HepG2 (cell line): ENCODE measurements around the gene ASXL1. TPM values are rescaled to one million over a fixed set of nuclear protein-coding genes. Genes with fewer than 3 reads are reported as not detected.

Experiments used
- CHD4 ChIP-seq: fragments of 200-600 bp; sonication (generic); IDR thresholded peaks from 2 replicates; pipeline ENCODE4 v1.7.0; 2017; ENCODE audit warnings: mild to moderate bottlenecking, low read length, borderline replicate concordance
- DMTF1 ChIP-seq: sonication (generic); formaldehyde crosslinking; IDR thresholded peaks from 2 replicates; pipeline ENCODE4 v1.4.0; 2020; ENCODE audit warnings: mild to moderate bottlenecking, missing genetic modification reagents
- E2F1 ChIP-seq: sonication (generic); formaldehyde crosslinking; IDR thresholded peaks from 2 replicates; pipeline ENCODE4 v1.5.0; 2020; ENCODE audit warnings: missing genetic modification reagents
- ERF ChIP-seq: IDR thresholded peaks from 2 replicates; pipeline ENCODE4 v1.6.1; 2018; ENCODE audit warnings: missing biosample characterization, missing genetic modification reagents
- HOXA3 ChIP-seq: sonication (generic); formaldehyde crosslinking; IDR thresholded peaks from 2 replicates; pipeline ENCODE4 v1.5.0; 2020; ENCODE audit warnings: missing genetic modification reagents
- LRRFIP1 ChIP-seq: sonication (generic); formaldehyde crosslinking; conservative IDR thresholded peaks from 2 replicates; pipeline ENCODE4 v1.4.0; 2020; ENCODE audit warnings: missing genetic modification reagents
- MAF1 ChIP-seq: sonication (generic); formaldehyde crosslinking; IDR thresholded peaks from 2 replicates; pipeline ENCODE4 v1.5.0; 2020; ENCODE audit warnings: missing genetic modification reagents, borderline replicate concordance
- MXD3 ChIP-seq: IDR thresholded peaks from 2 replicates; pipeline ENCODE4 v1.6.1; 2016; ENCODE audit warnings: mild to moderate bottlenecking, missing biosample characterization, missing genetic modification reagents
- NCOR1 ChIP-seq: fragments of 200-600 bp; sonication (generic); IDR thresholded peaks from 2 replicates; pipeline ENCODE4 v1.7.0; 2017; ENCODE audit warnings: antibody characterized with exemption, low read length, borderline replicate concordance
- NFKB2 ChIP-seq: sonication (generic); formaldehyde crosslinking; IDR thresholded peaks from 2 replicates; pipeline ENCODE4 v1.4.0; 2020; ENCODE audit warnings: missing genetic modification reagents, borderline replicate concordance
- PAF1 ChIP-seq: IDR thresholded peaks from 2 replicates; pipeline ENCODE4 v1.6.1; 2016; ENCODE audit warnings: missing genetic modification reagents, missing compliant biosample characterization
- SMAD3 ChIP-seq: sonication (generic); formaldehyde crosslinking; IDR thresholded peaks from 2 replicates; pipeline ENCODE4 v1.4.0; 2020; ENCODE audit warnings: missing genetic modification reagents
- SRY ChIP-seq: sonication (generic); formaldehyde crosslinking; IDR thresholded peaks from 2 replicates; pipeline ENCODE4 v1.8.0; 2022; ENCODE audit warnings: mild to moderate bottlenecking, missing genetic modification reagents
- XBP1 ChIP-seq: sonication (generic); formaldehyde crosslinking; IDR thresholded peaks from 2 replicates; pipeline ENCODE4 v1.5.0; 2020; ENCODE audit warnings: missing genetic modification reagents
- ZBTB39 ChIP-seq: sonication (generic); formaldehyde crosslinking; IDR thresholded peaks from 2 replicates; pipeline ENCODE4 v1.5.0; 2020; ENCODE audit warnings: missing genetic modification reagents
- ZC3H13 ChIP-seq: sonication (generic); formaldehyde crosslinking; IDR thresholded peaks from 2 replicates; pipeline ENCODE4 v1.8.1; 2023; ENCODE audit warnings: mild to moderate bottlenecking, missing genetic modification reagents, moderate library complexity
- ZNF326 ChIP-seq: sonication (generic); formaldehyde crosslinking; IDR thresholded peaks from 2 replicates; pipeline ENCODE4 v1.4.0; 2020; ENCODE audit warnings: missing genetic modification reagents, borderline replicate concordance
- ZNF431 ChIP-seq: sonication (generic); formaldehyde crosslinking; IDR thresholded peaks from 2 replicates; pipeline ENCODE4 v1.9.0; 2022; ENCODE audit warnings: missing genetic modification reagents, low read depth, mild to moderate bottlenecking, borderline replicate concordance
- ZNF598 ChIP-seq: sonication (generic); formaldehyde crosslinking; IDR thresholded peaks from 2 replicates; pipeline ENCODE4 v1.5.1; 2020; ENCODE audit warnings: mild to moderate bottlenecking, missing genetic modification reagents, borderline replicate concordance
- ZNF724P ChIP-seq: sonication (generic); formaldehyde crosslinking; IDR thresholded peaks from 2 replicates; pipeline ENCODE4 v1.8.0; 2022; ENCODE audit warnings: missing genetic modification reagents, borderline replicate concordance
- polyA plus RNA-seq, 8 experiments: library from polyadenylated mRNA; depleted of rRNA in 3 of 8; stranded (reverse) in 7 of 8; unstranded in 1 of 8; fragments of >200 nt; fragmentation: Illumina TruSeq in 4 of 8; extraction: Trizol in 4 of 8; gene quantifications; 2 replicates each; pipeline versions ENCODE4 v1.2.1 to v1.2.3, GENCODE V29; 2011 to 2016; ENCODE audit warnings: low read depth in 4 of 8, missing spikeins in 1 of 8, mixed read lengths in 1 of 8; ENCODE audit not compliant: insufficient read depth in 1 of 8
- total RNA-seq, 5 experiments: library from RNA; depleted of rRNA; stranded (reverse); fragments of >200 nt; fragmentation: Illumina TruSeq; extraction: Trizol; gene quantifications; 2 replicates each; pipeline ENCODE4 v1.2.3, GENCODE V29; 2016; ENCODE audit warnings: low read depth in 1 of 5

ASXL1 gene
- total and polyA plus RNA-seq, 2 of the 13 experiments (the other 11 are each of a cell fraction or from before 2014, with no cell fraction given) = 62.1 to 74.8 TPM

GRCh38 chr20:32474967-32475811 is 117.1 kb downstream of the ASXL1 start (continued):
- TF ChIP-seq ZBTB39 (CRISPR knock-in tag) (peak; percentile 63; the same call in 1 of the 2 replicates), E2F1 (CRISPR knock-in tag) (no peak; the same call in 1 of the 2 replicates), DMTF1 (CRISPR knock-in tag) (peak; percentile 93; the same call in 1 of the 2 replicates), XBP1 (CRISPR knock-in tag) (no peak), MXD3 (CRISPR knock-in tag) (peak; percentile 91), SRY (CRISPR knock-in tag) (peak; percentile 77), NCOR1 (no peak), MAF1 (no peak), LRRFIP1 (CRISPR knock-in tag) (no peak), HOXA3 (peak; percentile 62; the same call in 1 of the 2 replicates), SMAD3 (CRISPR knock-in tag) (no peak), ZNF431 (CRISPR knock-in tag) (no peak), PAF1 (CRISPR knock-in tag) (no peak), NFKB2 (CRISPR knock-in tag) (peak; percentile 79; the same call in 1 of the 2 replicates), ZNF598 (CRISPR knock-in tag) (no peak; the same call in 1 of the 2 replicates), CHD4 (no peak), ERF (peak; percentile 71), ZNF326 (no peak), ZC3H13 (CRISPR knock-in tag) (peak; percentile 86; the same call in 1 of the 2 replicates), ZNF724P (CRISPR knock-in tag) (peak; percentile 87; the same call in 1 of the 2 replicates)
